NB4 (cell line): ENCODE measurements around the gene VWA5B1.

ENCODE experiments used
- CTCF ChIP-seq: IDR thresholded peaks from one replicate; pipeline ENCODE4 v1.5.1; 2012; ENCODE audit warnings: low read depth, low read length
- MAX ChIP-seq: IDR thresholded peaks from 2 replicates; pipeline ENCODE4 v1.6.1; 2011; ENCODE audit warnings: low read depth, low read length
- MYC ChIP-seq: IDR thresholded peaks from 2 replicates; pipeline ENCODE4 v1.6.1; 2011; ENCODE audit warnings: low read depth, low read length
- POLR2A ChIP-seq: IDR thresholded peaks from 2 replicates; pipeline ENCODE4 v1.6.1; 2011; ENCODE audit warnings: mild to moderate bottlenecking; ENCODE audit not compliant: insufficient read length; ENCODE audit errors: extremely low read depth

- TF ChIP-seq CTCF (no peak), POLR2A (no peak), MYC (no peak), MAX (no peak)
Measured at GRCh38 chr1:20356850-20357459, 66.3 kb downstream of the VWA5B1 start.
